ENCODE data around the gene GALNS.

DNA sequence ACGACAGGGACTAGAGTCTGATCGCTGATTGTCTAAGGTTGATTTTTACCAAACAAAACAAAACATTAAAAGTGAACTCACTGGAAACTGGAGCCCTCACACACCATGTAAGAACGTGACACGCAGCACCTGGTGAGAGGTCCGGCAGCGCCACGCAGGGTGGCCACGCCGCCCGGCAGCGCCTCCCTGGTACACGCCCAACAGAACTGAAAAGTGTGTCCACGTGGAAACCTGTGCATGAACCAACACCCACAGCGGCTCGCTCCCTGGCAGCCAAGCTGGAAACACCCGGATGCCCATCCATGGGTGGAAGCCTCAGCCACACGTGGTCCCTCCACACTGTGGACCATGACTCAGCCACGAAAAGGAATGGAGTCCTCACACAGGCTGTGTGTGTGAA lies 9.1 kb downstream of the GALNS start:
- no peak for TF ChIP-seq CTCF (IDR thresholded peaks at IDR 0.05)
- no peak for TF ChIP-seq POLR2A (IDR thresholded peaks at IDR 0.05)
